NCI-H1694 (cell line): ENCODE measurements around the gene GP2.
A peak's percentile ranks its signal among the peaks of the same experiment; 100 is the strongest.

Source experiments
- DNase-seq: peaks from one replicate; lab custom pipeline; 2025; lab: John Stamatoyannopoulos, UW

Gene GP2

DNA sequence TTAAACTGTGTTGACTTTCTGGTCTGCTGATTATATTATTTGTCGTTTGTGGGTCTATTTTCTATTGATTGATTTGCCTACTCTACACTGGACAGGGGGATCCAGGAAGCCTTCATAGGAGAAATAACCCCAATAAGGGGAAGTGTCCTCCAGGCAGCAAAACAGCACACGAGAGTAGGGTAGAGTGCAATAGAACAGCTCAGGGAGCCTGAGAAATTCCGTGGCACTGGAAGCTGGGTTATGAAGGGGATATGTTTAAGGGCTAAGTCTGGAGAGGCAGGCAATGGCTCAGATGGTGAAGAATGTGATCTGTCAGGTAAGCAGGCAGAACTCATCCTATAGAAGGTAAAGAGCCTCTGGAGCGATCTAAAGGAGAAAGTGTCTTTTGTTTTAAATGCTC is 20.9 kb downstream of the GP2 start:
- DNase-seq: no peak

DNA sequence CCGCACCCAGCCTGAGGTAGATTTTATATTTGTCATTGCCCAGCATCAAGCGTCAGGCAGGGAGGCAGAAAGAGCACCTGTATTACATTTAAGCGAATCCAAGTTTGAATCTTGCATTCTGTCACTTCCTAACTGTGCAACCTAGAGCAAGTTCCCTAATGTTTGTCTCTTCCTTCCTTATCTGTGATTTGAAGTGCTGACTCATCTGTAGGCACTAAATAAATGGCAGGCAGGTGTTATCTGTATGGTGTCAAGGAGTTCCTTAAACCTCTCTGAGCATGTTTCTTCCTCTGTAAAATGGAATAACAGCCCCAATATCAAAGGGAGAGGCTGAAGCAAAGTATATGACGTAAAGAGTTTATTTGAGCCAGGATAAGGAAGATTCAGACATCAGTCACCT is 24.3 kb downstream of the GP2 start:
- no peak for DNase-seq

DNA sequence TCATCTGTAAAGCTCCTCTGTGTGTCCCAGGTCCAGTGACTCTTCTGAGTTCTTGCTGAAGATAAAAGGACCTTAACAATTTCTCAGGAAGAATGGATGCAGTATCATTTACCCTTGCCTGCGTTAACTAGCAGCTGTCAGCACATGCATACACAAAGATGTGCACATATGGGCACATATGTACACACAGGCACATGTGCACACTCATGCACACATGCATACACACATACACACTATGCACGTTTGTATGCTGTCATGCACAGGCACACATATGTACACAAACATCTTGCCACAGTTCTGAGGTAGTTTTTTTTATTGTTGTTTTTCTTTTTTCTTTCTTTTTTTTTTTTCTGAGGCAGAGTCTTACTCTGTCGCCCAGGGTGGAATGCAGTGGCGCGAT is 24.9 kb downstream of the GP2 start:
- no peak for DNase-seq

DNA sequence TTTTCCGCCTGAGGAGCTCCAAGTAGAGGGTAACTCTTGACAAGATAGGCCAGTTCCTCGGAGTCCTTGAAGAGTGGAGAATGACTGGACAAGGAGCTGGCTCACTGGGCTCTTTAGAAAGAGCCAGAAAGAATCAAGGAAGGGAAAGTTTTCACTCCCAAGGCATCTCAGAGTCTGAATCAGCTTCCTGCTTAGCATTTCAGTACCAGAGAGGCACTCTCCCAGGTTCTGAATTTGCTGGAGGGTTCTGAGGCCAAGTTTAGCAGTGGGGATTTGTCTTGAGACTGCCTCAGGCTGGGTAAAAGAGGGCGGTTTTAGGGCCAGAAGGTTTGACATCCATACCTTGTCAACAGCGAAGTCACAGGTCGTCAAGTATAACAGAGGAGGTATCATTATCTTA is 25.5 kb downstream of the GP2 start:
- DNase-seq: no peak

DNA sequence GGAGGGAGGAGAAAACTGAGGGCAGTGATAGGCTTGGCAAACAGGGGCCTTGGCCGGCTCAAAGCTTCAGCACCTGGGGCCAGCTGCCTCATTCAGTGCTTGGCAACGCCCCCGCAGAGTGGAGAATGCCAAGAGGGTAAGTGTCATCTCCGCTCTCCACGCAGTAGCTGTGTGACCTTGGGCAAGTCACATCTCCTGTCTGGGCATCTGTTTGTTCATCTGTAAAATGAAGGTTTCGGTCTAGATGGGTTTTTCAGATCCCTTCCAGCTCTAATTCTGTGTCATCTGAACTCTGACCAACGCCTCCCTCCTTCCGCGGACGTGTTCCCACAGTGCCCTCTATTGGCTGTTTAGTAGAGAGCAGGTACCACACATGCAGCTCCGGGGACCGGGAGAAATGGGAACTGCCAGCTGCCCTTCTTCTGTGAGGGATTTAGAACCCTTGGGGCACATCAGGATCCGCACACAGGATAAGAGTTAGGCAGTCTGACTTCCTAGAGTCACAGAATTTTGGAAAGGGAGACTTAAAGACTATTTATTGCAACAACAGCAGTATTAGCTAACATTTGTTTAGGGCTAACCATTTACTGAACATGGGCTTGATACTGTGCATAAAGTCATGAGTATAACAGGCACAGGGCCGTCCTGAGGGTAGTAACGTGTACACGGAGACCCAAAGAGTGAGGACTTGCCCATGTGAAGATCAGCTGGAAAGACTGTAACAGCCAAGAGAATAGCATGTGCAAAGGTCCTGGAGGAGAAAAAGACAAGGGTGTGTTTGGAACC is 26.8 kb downstream of the GP2 start:
- DNase-seq: peak; percentile 2

DNA sequence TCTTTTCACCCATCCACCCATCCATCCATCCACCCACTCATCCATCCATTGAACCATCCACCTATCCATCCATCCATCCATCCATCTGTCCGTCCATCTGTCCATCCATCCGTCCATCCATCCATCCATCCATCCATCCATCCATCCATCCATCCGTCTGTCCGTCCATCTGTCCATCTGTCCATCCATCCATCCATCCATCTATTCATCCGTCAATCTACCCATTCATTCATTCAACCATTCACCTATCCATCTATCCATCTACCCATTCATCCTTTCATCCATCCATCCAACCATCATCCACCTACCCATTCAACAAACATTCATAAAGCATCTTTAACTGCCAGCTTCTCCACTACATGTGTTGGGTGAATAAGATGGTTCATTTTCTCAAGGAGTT is 28.9 kb downstream of the GP2 start:
- no peak for DNase-seq

DNA sequence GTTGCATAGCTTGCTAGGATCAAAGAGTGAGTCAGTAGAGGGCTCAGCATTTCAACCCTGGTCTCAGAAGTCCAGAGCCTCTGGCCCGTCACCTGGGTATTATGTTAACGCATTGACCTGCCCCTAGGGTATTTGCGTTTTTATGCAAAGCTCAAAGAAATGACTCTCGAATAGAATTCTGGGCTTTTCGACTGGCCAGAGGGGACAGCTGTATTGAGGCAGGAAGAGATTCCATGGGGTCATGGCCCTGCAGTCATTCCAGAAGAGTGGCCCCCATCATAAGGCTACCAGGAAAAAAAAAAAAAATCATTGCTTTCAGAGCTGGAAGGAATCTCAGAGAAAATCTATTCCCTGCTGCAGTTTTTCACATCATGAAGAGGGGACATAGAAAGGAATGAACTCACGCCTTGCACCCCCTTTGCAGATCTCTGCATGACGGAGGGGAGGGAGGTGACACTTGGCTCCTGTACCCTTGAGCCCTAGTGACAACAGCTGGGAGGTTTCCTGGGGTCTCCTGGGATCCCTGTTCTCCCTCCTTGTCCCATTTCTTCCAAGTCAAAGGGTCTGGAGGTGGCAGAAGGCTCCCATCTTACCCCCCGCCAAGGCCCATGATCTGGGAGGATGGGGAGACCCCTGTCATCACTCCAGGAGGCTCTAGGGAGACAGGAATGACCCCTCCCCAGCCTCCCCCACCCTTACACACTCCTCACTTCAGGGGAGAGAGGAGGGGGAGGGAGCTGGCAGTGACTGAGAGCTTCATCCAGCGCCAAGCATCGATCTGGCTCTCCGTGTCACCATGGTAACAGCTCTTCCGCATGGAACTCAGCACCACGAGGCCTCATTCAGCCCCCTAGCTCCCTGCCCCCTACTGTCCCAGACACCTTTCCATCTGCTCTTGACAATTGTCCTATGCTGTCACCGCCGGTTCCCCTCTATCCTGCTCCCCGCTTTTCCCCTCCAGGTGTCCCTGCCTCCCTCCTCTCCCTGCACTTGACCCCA is 35.8 kb downstream of the GP2 start:
- DNase-seq: no peak

DNA sequence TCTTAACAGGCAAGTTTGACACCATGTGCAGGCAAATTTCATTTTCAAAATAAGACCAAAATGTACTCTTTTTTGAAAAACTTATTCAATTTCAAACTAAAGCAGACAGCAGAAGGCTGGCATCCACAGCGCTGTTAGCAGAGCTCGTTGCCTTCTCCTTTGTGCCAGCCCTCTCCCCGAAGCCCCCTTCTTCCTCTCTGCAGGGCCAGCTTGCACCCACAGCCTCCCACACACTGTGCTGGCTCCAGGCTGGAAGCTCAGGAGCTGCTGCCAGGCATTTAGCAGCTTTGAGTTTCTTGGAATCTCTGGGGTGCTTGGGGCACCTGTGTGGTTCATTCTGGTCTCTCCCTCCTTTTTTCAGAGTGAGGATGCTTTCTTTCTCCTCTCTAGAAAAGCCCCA is 37.7 kb downstream of the GP2 start:
- DNase-seq: no peak

DNA sequence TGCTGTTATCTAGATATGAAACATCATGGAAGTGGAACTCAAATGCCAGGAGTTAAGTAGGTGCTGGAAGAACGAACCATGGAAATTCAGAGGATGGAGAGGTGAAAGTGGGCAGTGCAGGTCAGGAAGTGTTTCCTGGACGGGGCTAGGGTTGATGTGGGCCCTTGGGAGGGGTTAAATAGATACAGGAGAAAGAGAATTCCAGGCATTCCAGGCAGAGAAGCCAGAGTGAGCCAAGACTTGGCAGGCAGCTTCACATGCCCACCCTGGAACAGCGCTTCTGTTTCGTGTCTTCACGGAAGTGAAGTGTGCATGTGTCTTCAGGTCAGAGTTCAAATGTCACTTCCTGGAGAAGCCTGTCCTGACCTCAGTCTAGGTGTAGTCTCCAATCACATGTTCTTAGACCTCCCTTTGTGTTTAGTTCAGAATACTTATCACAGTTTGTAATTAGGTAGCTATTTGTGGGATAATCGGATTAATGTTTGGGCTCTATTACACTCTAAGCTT is 41.3 kb downstream of the GP2 start:
- DNase-seq: no peak

DNA sequence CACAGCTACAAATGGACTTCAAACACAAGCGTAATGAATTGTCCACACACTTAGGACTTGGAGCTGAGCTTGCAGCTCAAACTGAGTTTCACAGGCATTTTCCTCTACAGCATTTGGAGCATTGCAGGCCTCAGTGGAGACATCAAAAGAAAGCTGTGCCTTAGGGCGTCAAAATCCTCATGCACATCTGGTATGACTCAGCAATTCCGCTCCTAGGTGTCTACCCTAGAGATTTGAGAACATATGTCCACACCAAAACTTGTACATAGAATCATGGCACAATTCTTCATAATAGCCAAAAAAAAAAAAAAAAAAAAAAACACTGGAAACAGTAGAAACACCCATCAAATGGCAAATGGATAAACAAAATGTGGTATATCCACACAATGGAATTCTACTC is 47.1 kb downstream of the GP2 start:
- no peak for DNase-seq

DNA sequence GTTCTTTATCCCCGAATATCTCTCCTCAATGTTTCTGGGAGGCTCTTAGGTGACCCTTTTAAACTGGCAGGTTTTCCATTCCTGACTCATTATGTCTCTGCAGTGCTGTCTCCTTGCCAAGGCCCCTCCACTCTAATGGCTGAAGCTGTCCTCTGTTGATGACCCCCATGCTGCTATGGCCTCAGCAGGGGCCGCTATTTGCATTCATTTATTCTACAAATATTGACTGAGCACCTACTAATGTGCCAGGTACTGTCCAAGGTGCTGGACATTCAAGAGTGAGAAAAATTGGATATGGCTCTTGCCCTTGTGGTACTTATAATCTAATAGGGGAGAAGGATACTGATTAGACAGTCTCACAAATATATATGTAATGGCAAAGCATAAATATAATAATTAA is 55.4 kb downstream of the GP2 start:
- no peak for DNase-seq

DNA sequence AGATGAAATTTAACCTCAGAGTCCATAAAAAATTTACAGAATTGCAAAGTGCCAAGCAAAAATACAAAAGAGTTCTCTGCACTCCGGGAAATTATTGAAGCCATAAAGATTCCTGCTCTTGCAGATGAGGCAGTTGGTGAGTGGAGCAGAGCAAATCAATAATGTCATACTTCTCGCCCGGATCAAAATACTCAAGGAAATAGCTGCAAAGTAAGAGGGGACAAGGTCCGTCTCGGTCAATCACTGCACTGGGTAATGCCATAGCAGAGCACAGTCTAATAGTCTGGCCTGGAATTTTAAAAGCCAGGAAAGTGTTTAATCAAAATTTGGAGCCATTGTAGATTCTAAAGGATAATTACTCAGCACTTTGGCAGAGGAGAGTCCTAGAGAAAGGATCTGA is 58.9 kb downstream of the GP2 start:
- DNase-seq: no peak

DNA sequence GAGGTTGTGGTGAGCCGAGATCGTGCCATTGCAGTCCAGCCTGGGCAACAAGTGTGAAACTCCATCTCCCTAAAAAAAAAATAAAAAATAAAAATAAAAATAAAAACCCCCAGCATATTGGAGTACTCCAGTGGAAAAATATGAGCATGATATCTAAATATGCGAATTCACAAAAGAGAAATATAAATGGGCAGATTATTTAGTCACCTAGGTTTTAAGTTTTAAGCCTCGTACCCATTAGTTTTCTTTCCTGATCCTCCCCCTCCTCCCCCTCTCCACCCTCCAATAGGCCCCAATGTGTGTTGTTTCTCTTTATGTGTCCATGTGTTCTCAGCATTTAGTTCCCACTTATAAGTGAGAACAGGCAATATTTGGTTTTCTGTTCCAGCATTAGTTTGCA is 62.3 kb downstream of the GP2 start:
- DNase-seq: no peak

DNA sequence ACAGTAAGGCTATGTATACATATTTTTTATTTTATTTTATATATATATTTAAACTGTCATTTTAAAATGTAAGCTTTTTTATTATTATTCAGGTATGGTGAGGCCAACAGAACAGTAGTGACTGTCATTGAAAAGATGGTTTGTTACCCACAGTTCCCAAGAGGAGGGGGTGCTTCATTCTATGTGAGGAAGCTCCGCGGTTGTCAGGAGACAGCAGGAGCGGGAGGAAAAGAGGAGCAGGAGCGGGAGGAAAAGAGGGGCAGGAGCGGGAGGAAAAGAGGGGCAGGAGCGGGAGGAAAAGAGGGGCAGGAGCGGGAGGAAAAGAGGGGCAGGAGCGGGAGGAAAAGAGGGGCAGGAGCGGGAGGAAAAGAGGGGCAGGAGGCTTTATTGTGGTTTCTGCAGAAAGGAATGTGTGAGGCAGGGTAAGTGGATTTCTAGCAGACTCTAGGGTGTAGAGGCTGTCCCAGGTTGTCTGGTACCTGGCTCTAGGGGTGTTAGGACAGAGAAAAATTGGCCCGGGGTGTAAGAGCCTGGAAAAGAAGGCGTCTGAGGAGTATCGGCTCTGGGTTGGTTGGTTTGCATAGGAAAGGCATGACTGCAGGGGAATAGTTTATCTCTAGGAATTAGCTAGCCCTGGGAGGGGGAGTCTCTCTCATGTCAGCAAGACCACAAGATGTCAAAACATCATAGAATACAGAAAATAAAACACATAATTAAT is 64.0 kb downstream of the GP2 start:
- DNase-seq: no peak

DNA sequence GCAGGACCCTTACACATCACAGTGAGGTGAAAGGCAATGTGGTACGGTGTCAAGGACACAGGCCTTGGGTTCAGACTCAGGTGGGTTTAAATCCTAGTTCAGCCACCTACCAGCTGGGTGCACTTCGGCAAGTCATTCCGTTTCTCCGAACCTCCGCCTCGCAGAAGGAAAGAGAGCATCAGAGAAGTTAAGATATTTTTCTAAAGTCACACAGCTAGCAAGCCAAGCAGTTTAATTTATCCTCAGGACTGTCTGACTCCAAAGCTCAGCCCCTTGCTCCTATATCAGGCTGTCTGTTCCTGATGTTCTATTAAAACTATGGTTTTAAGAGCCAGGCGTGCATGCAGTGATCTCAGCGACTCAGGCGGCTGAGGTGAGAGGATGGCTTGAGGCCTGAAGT is 65.1 kb downstream of the GP2 start:
- DNase-seq: no peak

DNA sequence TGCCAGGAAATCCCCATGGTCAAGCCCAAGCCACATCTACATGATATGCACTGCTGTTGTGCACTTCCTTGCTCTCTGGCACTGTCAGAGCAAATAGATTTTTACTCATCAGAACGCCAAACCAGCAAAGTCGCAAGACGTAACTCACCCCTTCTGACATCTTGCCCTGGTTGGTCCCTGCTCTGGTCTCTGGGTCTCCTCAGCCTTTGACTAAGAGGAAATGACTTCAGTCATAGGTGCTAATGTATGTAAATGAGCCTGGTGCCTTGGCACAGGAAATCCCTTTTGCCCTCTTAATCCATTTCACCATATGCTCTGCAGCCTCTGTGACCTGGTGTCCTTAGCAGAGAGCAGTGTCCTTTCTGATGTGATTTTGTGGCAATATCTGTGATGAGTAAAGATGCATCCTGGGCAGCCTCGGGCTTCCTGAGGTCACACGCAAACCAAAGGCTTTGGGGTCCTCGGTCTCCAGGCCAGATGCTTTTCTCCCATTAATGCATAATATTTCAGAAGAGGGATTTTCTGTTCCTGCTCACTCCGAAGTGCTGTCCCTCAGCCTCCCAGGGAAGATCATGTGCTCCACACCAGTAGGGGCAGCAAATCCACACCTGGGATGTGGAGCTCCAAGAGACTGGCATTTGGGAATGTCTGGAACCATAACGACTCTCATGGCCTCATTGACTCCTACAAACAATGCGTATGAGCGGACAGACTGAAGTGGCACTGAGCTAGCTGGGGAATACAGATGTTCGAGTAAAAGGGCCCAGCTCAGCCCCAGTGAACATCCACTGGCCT is 66.9 kb downstream of the GP2 start:
- DNase-seq: no peak
